ENCODE measurements around the gene PIAS3.
A peak's percentile ranks its signal among the peaks of the same experiment; 100 is the strongest.

PIAS3 gene

GRCh38 chr1:145858901-145859490 is at the start of gene PIAS3:
Gene PIAS3 (minus strand): TSS chr1:145859081. CDS start chr1:145858990, 91 bp downstream.
- peak; percentile 72 to 85 for DNase-seq (ENCODE audit: low read depth in 2 of 2)

GRCh38 chr1:145908653-145909052 is 49.8 kb upstream of the PIAS3 start:
- no peak for DNase-seq (ENCODE audit: low read depth in 2 of 2)

GRCh38 chr1:145906954-145907753 is 48.3 kb upstream of the PIAS3 start:
- DNase-seq (ENCODE audit: low read depth in 2 of 2) = no peak

GRCh38 chr1:145901312-145902021 is 42.6 kb upstream of the PIAS3 start:
- no peak for DNase-seq (ENCODE audit: low read depth in 2 of 2)

GRCh38 chr1:145898756-145899155 is 39.9 kb upstream of the PIAS3 start:
- DNase-seq (ENCODE audit: low read depth in 2 of 2) = no peak

- DNase-seq (ENCODE audit: low read depth in 2 of 2) = no peak
Measured at GRCh38 chr1:145897969-145898368, 39.1 kb upstream of the PIAS3 start.

GRCh38 chr1:145895471-145895870 is 36.6 kb upstream of the PIAS3 start:
- no peak for DNase-seq (ENCODE audit: low read depth in 2 of 2)

GRCh38 chr1:145893306-145894055 is 34.6 kb upstream of the PIAS3 start:
- no peak for DNase-seq (ENCODE audit: low read depth in 2 of 2)

GRCh38 chr1:145892486-145893087 is 33.7 kb upstream of the PIAS3 start:
- DNase-seq (ENCODE audit: low read depth in 2 of 2) = no peak

GRCh38 chr1:145891587-145892485 is 33.0 kb upstream of the PIAS3 start:
- DNase-seq (ENCODE audit: low read depth in 2 of 2) = peak in 1 of 2 donors; percentile 46

- no peak for DNase-seq (ENCODE audit: low read depth in 2 of 2)
Measured at GRCh38 chr1:145891143-145891542, 32.3 kb upstream of the PIAS3 start.

- DNase-seq (ENCODE audit: low read depth in 2 of 2) = no peak
Measured at GRCh38 chr1:145889722-145890121, 30.8 kb upstream of the PIAS3 start.

GRCh38 chr1:145887631-145888030 is 28.8 kb upstream of the PIAS3 start:
- no peak for DNase-seq (ENCODE audit: low read depth in 2 of 2)

GRCh38 chr1:145886816-145887215 is 27.9 kb upstream of the PIAS3 start:
- DNase-seq (ENCODE audit: low read depth in 2 of 2) = no peak

- no peak for DNase-seq (ENCODE audit: low read depth in 2 of 2)
Measured at GRCh38 chr1:145886390-145886789, 27.5 kb upstream of the PIAS3 start.

GRCh38 chr1:145885738-145886287 is 26.9 kb upstream of the PIAS3 start, which contains the start of gene ANKRD35:
Gene ANKRD35 (minus strand): TSS chr1:145885866. CDS start chr1:145885758, 108 bp downstream.
- DNase-seq (ENCODE audit: low read depth in 2 of 2) = peak; percentile 80 to 81

- no peak for DNase-seq (ENCODE audit: low read depth in 2 of 2)
Measured at GRCh38 chr1:145884675-145885074, 25.8 kb upstream of the PIAS3 start.

GRCh38 chr1:145879775-145880174 is 20.9 kb upstream of the PIAS3 start:
- DNase-seq (ENCODE audit: low read depth in 2 of 2) = no peak

- no peak for DNase-seq (ENCODE audit: low read depth in 2 of 2)
Measured at GRCh38 chr1:145878724-145879123, 19.8 kb upstream of the PIAS3 start.

- DNase-seq (ENCODE audit: low read depth in 2 of 2) = no peak
Measured at GRCh38 chr1:145877923-145878486, 19.1 kb upstream of the PIAS3 start.

Data from activated CD4-positive, alpha-beta T cell treated with anti-CD3 and anti-CD28 coated beads for 24 hours (primary cell).